ENCODE data around the gene THADA.

Gene THADA

DNA sequence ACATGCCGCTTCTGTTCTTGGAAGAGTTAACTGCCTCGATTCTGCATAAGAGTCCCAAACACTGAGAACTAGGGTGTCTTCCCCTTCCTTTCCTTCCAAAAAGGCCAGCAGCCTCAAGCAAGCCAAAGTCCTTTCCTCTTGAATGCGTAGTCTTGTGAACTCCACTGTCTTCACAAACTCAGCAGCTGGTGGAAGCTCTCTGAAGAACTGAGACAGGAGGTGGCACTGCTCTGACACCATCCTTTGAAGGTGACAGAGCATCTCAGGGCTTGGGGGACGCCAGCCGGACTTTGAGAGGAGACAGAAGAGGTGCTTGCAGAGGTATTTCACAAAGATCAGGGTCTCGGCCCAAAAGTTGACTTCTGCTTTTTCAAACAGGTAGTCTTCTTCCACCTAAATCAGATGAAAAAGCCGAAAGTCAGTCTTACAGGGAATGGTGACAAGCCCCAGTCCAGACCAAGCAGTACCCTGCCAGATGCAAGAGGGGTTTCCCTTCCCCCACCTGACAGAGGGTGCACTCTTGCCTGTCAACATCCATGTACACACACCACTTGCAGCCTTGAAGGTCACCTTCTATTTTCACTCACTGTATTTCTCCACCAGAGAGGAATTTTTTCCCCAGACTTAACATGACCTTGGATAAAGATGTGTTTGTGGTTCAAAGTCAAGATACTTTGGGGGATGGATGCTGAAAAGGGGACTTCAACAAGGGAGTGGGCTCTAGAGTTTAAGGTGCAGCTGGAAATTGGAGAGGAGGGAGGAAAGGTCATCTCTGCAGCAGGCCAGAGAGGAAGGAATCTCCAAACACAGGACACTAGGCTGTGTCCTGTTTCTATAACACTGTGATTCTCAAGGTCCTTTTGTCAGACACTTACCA is 364.6 kb downstream of the THADA start:
- no peak for DNase-seq

DNA sequence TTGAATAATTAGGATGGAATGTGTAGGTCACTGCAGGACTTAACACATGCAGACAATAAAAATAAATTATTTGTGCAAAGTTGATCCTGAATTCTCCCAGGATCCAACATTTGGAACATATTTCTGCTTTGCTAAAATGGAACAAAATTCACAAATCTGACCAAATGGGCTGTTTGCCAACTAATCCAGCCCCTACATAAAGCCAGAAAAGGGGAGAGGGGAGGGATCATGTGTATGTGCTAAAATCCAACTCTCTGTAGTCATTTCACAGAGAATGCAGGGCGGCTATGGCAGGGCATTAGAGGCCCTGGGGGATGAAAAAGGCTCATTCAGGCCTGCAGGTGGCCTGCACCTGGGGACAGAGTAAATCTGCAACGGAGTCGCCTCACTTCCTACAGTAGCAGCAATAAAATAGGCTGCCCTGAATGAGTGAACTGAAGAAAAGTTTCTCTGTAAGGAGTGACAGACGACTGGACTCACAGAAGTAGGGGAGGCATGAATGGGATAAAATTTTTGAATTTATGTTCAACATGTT is 365.4 kb downstream of the THADA start:
- no peak for DNase-seq

DNA sequence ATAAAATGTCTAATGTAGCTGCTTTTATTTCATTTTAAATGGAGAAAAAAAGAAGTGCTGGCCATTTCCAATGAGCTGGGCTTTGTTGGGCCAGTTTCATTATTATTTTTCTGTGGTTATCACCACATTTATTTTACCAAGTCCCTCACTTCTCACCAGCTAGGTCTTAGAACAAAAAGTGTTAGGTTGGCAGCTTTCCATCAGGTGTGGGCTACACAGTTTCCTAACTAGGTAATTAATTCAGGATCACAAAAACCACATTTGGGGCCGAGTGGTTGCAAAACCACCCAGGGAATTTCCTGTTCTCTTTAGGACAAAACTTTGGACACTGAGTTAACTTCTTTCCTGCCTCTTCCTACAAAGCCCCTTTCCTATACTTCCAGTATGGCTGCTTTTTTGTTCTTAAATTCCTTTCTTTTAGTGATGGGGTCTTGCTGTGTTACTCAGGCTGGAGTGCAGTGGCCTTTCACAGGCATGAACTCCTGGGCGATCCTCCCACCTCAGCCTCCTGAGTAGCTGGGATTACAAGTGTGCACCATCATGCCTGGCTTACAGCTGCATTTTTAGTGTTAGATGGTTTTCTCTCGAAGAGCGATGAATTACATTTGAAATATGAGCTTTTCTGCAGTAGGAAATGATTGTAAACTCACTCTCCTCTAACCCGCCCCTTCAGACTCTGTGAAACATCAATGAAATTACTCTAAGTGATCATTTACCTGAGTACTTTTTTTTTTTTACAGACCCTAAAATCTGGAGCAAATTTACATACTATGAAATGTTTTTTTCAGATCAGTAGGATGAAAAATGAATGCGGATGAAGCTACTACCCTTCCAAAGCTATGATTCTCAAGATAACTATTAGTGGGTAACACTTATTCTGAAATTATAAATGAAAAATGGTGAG is 366.8 kb downstream of the THADA start:
- DNase-seq, result no peak

DNA sequence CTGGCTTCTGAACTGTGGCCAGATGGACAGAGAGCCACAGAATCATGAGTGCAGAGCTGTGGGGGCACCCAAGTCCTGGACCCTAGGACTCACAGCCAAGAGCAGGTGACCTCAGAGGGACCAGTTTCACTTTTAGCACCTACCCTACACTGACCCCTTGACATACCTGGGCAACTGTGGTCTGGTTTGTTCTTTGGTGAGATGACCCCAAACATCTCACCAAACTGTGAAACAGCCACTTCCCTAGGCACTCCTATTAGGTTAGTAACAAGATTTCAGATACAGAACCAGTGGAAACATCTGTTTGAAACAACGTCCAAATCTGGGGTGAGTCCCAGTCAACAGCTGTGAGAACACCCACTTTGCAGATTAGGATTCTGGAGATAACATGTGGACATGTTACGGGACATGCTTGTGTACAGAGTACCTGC is 367.5 kb downstream of the THADA start:
- no peak for DNase-seq

DNA sequence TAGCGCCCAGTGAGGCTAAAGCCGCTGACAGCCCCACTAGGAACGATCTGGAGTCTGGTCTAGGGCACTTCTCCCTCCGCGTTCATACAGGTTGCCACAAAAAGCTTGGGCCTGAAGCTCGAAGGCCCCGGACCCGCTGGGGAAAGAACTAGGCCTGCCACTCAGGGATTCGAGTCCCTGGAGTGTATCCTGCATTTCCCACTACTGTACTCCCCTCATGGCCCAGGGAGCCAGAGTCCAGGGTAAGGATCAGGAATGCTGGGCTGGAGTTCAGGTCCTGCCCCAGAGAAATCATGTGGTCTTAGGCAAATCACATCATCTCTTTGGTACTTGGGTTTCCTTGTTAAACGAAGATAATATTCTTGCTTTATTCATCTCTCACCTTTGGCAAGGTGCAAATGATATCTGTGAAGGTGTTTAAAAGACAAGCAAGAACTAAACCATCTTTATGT is 368.0 kb downstream of the THADA start:
- no peak for DNase-seq

DNA sequence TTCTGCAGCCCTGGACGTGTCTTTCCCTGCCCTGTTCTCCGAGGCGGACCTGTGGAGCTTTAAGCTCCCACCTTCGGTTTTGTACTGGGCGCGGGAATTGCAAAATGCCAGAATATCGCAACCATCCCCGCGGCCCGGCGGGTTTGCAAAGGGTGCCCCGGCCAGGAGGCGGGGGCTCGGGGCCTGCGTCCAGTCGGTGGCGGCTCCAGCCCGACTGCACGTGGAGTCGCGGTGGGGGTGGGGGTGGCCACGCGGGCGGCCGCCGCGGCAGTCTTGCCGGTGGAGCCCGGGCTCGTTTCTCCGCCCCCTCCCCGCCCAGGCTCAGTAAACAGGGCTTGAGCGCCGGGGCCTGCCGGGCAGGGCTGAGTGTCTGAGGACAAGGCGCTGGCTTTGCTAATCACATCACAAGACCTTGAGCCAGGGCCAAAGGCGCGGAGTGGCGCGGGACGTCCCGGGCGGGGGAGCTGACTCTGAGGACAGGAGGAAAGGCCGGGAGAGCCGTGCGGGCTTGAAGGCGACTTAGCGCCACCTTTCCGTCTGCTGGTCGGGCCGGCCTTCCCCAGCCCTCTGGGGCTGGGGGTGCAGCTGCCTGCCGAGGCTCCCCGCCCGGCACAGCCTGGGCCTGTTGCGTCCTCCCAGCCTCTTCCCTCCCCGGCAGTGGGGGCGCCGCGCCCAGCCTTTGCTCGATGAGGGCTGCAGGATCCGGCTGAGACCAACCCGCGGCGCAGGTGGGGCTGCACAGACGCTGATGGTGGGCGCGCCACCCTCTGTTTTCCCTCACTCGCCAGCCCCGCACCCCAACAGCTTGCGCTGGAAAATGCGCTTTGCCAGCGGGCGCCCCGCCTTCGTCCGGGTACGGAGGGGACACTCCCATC is 368.6 kb downstream of the THADA start:
- DNase-seq, result peak; percentile 74

DNA sequence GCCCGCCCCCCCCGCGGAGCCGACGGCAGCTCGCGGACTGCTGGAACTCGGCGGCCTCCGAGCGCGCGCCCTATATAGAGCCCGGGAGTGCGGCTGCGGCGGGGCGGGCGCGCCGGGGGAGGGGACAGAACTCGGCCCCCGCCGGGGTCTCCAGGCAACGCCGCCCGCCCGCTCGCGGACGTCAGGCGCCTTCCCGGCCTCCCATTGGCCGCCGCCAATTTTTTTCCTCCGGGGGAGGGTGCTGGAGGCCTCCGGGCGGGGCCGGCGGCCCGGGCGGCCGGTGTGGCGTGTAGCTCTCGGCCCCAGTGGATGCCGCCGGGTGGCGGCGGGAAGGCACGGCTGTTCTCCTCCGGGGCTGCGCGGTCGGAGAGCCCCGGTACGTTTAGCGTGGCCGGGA is 369.3 kb downstream of the THADA start, which contains the start of gene ZFP36L2:
TSS of gene ZFP36L2 (minus strand) at position 49 of the 397 bp plus-strand sequence. CDS start 291 bp downstream, outside the sequence.
- peak; percentile 97 for DNase-seq

DNA sequence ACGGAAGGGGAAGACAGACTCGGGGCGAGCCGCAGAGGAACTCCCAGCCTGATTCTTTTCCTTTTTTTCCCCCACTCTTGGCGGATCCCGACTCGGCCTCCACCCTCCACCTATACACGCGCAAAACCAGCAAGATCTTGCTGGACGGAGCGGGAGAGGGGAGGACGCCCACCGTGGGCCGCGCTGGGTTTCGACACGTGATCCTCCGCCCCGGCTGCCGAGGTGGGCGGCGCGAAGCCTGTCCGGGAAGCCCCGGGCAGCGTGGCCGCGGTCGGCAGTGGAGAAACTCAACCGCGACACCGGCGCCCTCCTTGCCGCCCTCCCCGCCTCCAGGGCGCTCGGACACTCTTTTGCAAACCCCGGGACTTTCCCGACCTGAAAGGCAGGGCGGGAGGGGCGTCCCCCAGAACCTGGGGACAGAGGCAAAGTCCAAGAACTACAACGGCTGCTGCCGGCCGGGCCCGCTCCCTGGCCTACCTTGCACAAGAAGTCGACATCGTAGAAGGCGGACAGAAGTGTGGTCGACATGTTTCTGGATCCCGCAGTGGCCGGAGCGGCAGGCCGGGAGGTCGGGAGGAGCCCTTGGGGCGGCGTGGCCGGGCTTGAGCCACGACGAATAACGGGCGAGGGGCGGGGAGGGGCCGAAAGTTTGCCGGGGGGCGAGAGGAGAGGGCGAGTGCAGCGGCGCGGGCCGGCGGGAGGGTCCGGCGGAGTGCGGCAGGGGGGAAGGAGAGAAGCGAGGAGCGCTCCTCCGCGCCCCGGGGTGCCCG is 369.9 kb downstream of the THADA start:
- DNase-seq, result peak; percentile 66

DNA sequence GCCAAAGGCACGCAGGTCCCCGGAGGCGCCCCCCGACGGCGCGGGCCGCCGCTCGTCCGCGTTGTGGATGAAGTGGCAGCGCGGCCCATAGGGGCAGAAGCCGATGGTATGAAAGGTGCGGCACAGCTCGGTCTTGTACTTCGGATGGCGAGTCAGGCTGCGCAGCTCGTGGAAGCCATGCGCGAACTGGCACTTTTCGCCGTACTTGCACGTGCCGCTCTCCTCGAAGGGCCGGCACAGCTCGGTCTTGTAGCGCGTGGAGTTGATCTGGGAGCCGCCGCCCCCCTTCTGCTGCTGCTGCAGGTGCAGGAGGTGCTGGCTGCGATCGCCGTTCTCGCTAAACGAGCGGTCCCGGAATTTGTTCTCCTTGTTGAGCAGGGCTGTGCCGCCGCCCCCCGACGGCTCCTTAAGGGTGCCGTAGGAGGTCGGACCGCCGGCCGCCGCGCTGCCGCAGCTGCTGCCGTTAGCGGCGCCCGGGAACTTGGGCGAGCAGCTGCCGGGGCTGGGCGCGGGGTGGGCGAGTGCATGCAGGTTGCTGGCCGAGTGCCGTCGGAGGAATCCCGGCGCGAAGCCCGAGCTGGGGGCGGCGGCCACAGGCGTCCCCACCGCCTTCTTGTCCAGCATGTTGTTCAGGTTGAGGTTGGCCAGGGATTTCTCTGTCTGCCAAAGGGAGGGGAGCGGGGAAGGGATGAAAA is 370.6 kb downstream of the THADA start:
- peak; percentile 58 for DNase-seq

DNA sequence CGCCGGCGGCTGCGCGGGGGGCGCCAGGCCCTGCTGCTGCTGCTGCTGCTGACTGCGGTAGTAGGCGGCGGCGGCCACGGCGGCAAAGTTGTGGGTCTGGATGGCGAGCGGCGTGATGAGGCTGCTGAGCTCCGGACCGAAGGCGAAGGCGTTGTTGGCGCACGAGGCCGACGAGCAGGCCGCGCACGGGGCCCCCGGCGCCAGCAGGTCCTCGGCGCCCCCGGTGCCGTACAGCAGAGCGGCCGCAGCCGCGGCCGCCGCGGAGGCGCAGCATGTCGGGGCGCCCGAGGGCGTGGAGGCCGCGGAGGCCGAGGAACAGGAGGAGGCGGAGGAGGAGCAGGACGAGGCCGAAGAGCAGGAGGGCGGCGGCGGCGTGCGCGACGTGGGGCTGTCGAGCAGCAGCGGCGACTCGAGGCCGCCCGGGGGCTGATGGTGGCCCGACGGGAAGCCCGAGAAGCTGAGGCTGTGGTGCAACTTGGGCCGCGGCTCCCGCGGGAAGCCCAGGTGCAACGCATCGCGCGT is 371.2 kb downstream of the THADA start:
- DNase-seq, result peak; percentile 46

DNA sequence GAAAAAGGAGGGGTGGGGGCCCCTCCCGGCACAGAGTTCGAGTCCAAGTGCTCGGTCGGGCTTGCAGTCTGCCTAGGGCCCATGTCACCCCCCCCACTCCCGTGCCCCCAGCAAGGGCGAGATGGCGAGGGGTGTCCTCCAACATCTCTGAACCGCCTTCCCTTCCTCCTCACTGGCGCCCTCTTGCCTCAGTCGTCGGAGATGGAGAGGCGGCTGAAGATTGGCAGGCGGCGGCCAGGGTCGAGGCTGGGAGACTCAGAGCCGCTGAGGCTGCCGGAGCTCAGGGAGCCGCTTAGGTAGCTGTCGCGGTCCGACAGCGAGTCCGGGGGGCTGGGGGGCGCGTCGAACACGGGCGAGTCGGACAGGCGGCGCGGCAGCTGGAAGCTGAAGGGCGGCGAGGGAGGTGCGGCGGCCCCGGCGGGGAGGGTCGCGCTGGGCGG is 371.7 kb downstream of the THADA start:
- peak; percentile 82 for DNase-seq

DNA sequence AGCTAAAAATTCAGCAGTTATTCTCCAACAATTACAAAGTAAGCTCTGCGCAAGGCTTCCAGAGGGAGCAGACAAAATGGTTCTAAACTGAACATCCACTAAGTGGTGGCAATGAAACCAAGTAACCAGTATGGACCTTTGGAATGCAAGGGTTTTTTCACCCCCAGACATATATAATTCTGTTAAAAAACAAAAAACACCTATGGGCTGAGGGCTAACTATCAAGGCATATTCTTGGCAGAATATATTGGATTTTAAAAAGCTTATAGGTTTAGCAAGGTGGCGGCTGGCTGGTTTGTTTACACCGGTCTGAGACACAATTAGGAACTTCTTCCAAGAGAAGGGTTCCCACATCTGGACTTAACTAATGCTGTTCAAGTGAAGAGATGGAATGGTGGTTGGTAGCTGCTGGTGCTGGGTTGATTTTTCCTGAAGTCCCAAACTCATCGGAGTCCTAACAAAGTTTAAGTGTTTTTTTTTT is 372.3 kb downstream of the THADA start:
- DNase-seq, result peak; percentile 53

DNA sequence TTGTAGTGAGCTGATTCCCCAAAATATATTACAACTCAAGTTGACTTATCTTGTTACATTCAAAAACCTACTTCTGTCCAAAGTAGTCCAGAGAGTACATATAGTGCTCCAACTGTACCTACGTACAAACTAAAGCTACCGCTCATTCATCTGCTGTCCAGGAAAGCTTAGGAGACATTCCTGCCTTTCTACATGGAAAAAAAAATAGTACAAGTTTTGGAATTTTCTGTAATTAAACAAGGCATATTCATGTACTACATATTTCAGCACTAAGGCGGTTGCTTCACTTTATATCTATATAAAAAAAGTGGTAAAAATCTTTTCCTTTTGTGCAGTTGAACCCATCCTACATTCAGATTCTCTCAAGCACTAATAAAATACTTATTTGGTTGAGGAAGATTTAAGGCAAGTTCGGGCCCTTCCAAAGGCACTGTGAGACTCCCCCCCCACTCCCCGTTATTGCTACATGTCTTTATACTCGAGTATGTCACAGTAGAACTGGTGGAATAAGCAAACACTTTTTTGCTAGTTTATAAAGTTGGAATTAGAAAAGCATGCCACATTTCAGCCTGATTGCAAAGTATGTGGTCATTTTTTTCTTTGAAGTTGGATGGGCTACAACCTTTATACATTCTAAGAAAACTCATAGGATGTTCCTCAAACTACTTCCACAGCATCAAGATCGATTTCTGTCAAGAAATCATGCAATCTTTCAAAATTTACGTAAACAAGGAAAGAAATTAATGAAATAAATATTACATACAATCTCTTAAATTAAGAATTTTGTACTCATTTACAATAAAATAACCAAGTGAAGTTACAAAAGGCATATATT is 373.1 kb downstream of the THADA start:
- peak; percentile 24 for DNase-seq

DNA sequence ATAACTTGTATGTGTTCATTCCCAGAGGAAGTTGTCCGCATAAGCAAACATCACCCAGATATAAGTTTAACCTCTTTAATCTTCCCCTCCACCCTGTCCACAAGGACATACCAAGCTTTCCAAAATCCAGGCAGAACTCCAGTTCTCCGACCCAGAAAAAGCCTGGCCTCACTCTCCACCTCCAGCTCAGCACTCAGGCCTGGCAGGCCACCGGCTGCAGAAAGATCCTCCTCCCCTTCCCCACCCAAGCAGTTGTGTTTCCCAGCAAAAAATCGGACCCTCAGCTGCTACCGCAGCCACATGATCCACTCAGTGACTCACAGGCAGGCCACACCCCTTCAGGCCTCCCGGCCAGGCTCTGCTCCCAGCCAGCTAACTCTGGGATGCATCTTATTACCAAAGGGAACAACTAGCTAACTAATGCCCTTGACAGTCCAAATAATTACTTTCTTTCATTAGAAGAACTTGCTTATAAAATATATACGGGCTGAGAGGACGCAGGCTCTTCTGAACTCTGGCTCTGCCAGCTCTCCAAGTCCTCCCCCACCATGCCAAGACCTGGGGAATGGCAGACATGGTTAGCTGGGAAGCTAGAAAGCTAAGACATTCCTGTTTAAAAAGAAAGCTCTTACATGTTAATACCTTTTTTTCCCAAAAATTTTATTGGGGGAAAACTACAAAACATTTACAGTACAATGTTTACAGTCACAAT is 373.9 kb downstream of the THADA start:
- peak; percentile 95 for DNase-seq

DNA sequence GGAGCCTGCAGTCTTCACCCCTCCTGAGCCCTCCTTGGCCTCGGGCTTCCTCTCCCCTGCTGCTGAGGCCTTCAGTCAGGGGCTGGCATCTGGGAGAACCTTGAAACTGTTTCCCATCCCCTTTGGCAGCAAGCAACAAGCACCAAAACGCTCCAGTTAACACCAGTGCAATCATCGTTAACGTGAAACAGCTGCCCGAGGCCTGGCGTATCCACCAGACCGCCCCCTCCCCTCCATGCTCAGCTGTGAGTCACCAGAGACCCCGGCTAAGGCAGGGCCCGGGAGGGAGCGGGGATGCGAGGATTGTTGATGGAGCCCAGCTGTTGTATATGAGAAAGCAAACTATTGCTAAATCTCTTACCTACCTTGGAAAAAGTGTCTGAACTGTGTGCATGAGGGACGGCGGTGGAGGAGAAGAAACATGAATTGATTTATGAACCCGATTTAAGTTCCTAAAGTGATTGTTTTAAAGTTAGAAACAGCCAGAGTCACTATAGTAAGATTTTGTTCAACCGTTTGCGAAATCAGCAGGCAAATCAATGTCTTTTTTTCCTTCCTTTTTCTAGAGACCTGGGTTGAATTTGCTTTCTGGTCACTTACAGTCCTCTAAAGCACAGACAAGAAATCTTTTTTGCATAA is 374.6 kb downstream of the THADA start:
- peak; percentile 69 for DNase-seq

DNA sequence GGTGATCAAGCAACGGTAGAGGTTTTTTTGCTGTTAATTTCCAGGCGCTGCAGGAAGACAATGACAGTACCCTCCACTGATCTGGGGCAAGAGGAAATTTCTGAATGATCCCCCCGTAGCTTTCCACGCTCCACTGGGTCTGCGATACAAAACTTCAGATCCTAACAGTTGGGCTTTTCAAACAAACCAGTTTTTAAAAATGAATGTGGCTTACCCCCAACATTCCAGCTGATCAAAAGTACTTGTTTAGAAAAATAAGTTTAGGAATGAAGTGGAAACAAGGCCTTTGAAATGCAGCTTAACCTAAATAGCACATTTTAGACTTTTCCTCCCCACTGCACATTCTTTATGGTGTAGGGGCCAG is 375.1 kb downstream of the THADA start:
- no peak for DNase-seq

DNA sequence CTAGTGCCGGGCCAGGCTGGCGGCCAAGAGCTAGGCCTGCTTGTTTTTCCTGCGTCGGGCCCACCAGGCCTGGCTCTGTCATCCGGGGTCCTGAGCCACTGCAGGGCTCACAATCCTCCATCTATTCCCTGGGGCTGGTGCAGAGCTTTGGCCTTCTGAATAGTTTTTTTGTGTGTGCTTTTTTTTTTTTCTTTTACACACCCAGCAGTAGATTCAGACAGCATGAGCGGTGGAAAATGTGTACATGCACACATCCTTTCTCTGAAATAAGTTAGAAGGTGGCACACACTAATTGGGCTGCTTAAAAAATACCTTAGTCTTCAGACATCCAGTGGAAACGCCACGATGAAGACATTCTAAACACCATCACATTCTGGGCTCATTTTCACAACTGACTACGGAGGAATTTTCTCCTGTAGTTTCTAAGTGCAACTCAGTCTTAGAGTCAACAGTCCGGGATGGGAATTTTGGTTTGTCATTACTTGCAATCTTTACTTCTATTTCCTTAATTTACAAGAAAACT is 375.5 kb downstream of the THADA start:
- peak; percentile 37 for DNase-seq

All from fibroblast of skin of back (primary cell).